GM19468 (cell line): Measurements from ENCODE around the gene DRC3.

ENCODE experiments used
- ATAC-seq: cut with Tn5 transposase; IDR thresholded peaks from one replicate; pipeline ENCODE4 v1.9.1; 2021; ENCODE audit warnings: mild to moderate bottlenecking, moderate library complexity, moderate number of reproducible peaks; ENCODE audit not compliant: unreplicated experiment; ENCODE audit errors: extremely low read depth

Gene DRC3, protein sequence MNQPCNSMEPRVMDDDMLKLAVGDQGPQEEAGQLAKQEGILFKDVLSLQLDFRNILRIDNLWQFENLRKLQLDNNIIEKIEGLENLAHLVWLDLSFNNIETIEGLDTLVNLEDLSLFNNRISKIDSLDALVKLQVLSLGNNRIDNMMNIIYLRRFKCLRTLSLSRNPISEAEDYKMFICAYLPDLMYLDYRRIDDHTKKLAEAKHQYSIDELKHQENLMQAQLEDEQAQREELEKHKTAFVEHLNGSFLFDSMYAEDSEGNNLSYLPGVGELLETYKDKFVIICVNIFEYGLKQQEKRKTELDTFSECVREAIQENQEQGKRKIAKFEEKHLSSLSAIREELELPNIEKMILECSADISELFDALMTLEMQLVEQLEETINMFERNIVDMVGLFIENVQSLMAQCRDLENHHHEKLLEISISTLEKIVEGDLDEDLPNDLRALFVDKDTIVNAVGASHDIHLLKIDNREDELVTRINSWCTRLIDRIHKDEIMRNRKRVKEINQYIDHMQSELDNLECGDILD

DNA sequence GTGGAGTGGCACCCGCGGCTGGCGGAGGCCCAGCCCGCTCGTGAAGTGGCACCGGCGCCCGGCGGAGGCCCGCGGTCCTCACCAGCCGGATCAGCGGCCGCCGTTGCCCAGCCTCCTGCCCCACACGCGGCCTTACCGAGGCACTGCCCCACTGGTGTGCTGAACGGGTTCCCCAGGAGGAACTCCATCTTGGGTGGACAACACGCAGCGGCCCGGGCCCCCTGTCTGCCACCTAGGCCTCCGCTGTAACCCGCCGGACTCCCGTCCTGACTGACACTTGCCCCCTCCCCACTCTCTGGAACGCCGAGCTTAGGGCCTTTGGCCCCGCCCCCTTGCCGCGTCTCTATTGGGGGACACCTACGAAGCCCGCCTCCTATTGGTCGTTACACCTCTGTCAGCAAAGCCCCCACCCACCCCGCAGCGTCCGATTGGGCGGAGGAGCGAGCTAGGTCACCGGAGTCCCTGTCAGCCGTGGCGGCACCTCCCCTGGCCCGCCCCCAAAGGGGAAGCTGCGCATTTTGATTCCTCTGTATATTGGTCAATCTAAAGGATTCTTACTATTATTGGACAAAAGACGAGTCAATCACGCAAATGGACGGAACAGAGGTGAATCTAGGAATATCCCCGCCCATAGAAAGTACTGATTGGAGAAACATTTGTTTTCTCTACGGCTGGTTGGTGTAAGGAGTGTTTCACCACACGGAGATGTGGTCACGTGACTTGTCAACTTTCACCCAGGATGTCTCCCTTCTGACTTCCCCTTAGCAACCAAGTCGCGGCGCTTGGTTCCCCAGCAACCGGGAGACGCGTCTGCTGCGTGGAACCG is at the start of gene DRC3, which contains the start of gene TOM1L2:
TSS of gene DRC3 (plus strand) at position 737 of the 826 bp plus-strand sequence. CDS start 4,737 bp downstream, outside the sequence.
TSS of gene TOM1L2 (minus strand) at position 275 of the 826 bp plus-strand sequence. CDS start at position 188, 87 bp downstream.
- ATAC-seq: peak; percentile 92

DNA sequence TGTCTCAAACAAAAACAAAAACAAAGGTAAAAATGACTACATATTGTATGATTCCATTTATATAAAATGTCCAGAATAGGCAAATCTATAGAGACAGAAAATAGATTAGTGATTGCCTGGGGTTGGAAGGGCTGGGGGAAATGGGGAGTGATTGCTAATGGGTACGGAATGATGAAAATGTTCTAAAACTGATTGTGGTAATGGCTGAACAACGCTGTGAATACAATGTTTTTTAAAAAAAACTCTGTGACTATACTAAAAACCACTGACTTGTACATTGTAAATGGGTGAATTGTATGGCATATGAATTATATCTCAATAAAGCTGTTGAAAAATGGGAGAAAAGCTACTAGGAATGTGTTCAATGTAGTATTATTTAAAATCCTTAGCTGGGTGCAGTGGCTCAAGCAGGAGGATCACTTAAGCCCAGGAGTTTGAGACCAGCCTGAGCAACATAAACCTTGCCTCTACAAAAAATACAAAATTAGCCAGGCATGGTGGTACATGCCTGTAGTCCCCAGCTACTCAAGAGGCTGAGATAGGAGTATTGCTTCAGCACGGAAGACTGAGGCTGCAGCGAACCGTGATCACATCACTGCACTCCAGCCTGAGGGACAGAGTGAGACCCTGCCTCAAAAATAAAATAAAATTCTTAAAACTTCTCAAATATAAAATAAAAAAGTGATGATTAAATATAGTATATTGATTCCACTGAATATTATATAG is 48.4 kb upstream of the DRC3 start:
- no peak for ATAC-seq

DNA sequence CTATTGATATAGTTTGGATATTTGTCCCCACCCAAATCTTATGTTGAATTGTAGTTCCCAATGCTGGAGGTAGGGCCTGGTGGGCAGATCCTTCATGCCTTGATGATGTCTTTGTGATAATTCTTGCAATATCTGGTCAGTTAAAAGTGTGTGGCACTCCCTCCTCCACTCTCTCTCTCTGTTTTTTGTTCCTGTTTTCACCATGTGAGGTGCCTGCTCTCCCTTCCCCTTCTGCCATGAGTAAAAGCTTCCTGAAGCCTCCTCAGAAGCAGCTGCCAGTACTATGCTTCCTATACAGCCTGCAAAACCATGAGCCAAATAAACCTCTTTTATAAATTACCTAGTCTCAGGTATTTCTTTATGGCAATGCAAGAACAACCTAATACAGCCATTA is 47.8 kb upstream of the DRC3 start:
- ATAC-seq: no peak

DNA sequence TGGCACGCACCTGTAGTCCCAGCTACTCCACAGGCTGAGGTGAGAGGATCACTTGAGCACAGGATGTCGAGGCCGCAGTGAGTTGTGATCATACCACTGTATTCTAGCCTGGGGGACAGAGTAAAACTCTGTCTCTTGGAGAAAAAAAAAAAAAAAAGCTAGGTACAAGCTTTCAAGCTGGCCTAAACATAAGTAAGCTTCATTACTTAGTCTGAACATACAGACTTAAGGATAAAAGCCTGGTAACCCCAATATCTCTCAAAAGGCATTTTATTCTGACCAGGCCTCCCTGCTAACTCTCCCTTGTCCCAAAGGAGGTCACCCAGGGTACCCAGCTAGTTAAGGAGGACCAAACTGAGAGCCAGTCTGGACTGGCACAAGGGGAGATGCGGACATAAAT is 46.6 kb upstream of the DRC3 start:
- no peak for ATAC-seq

GRCh38 chr17:17926840-17927449 is 45.7 kb upstream of the DRC3 start:
- no peak for ATAC-seq

GRCh38 chr17:17928398-17929287 is 44.0 kb upstream of the DRC3 start:
- ATAC-seq: no peak

DNA sequence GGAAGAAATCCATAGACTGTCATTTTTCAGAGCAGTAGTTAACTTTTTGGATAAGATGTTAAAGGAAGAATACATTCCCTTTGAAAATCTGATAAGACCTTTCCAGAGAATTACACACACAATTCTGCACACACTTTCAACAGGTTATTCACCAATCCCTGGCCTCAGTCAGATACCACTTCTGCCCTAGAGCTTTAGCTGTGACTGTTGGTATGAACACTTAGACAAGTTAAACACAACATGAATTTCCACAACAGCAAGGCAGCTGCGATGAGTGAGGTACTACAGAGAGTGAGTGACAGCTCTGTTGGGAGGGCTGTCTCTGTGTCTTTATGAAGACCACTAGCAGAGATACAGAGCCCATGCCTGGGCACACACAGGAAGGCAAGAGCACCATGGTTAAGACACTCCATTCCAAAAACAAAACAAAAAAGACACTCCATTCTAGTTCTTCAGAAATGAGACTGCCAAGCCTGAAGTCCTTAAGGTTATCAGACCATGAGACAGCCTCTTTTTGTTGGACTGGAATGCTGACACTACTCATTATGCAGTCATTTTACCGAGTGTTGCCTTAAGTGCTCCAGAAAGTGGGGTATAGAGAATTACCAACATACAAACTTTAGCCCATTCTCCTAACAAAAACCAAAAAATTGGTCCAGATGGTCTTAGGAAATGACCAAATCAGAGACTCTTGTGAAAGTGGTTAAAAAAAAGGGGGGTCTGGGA is 42.8 kb upstream of the DRC3 start:
- no peak for ATAC-seq

- ATAC-seq: no peak
Observed at GRCh38 chr17:17930674-17931073, 42.0 kb upstream of the DRC3 start.

DNA sequence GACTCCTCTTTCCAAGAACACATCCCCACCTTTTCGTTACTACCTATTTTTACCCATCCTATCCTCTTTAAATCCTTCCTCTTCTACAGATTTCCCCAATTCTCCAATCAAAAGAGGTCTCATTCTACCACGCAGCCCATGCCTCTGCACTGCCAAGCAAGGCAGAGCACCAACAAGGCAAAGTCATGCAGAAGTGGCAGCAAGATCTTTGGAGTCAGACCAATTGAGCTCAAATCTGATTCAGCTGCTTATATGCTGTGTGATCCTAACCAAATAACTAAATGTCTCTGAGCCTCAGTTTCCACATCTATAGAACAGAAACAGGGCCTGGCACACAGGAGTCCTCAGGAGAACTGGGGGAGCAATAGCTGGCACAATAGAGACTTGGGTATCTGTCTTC is 41.5 kb upstream of the DRC3 start:
- ATAC-seq: no peak

- ATAC-seq: no peak
Observed at GRCh38 chr17:17933775-17934174, 38.9 kb upstream of the DRC3 start.

DNA sequence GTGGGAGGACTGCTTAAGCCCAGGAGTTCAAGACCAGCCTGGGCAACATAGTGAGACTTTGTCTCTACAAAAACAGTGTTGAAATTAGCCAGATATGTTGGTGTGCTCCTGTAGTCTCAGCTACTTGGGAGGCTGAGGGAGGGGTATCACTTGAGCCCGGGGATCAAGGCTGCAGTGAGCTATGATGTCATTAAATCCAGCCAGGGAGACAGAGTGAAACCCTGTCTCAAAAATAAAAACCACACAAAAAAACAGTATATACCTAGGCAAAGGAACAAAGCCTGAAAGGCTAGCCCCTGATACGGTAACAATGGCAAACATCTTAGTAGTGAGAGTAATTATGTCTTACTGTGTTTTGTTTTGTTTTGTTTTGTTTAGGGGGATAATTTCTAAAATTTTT is 38.4 kb upstream of the DRC3 start:
- ATAC-seq: no peak

- ATAC-seq: no peak
Observed at GRCh38 chr17:17934806-17935205, 37.9 kb upstream of the DRC3 start.

DNA sequence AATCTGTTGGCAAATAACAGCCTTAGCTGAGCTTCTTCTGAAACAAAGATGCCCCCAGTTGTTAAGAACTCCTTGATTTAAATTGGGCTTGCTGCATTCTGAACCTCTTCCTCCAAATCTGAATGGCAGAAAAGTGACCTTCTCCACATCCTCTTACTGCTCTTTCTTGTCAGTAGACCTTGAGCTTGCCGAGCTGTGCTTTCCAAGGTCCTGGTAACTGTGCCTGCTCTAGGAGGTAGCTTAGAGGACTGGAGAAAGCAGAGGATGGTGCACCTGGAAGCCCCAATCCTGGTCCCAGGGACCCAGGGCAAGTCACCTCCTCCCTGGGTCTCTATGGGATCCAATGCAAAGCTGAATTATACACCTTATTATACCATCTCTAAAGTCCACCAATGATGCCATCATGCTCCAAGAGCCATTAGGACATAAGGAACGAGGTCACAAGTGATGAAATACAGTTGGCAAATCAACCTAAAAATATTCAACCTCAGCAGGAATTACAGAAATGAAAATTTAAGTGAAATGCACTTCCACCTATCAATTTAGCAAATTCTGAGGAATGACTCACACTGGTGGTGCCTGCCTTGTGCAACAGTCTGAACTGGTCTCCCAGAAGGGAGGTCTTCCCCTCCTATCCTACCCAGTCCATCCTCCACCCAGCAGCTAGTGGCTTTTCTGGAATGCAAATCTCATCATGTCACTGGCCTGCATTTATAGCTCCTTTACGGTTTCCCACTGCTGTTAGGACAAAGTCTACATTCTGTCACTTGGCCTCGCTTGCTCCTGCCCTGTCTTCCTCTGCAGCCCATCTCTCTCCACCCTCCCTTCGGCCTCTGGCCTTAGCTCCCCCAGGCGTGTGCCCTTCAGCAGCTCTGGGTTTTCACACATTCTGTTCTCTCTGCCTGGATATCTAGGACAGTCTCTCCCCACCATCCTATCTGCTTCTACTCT is 37.1 kb upstream of the DRC3 start:
- ATAC-seq: no peak

- ATAC-seq: no peak
Observed at GRCh38 chr17:17937201-17937853, 35.3 kb upstream of the DRC3 start.

GRCh38 chr17:17937958-17938357 is 34.7 kb upstream of the DRC3 start:
- no peak for ATAC-seq

- no peak for ATAC-seq
Observed at GRCh38 chr17:17938388-17939107, 34.1 kb upstream of the DRC3 start.
